Measurements from ENCODE around the gene NBL1. TPM values are rescaled to one million over a fixed set of nuclear protein-coding genes. Genes with fewer than 3 reads are reported as not detected.

NBL1 gene
- total RNA-seq, 1 donor from 2014 or later: 38.1 TPM

DNA sequence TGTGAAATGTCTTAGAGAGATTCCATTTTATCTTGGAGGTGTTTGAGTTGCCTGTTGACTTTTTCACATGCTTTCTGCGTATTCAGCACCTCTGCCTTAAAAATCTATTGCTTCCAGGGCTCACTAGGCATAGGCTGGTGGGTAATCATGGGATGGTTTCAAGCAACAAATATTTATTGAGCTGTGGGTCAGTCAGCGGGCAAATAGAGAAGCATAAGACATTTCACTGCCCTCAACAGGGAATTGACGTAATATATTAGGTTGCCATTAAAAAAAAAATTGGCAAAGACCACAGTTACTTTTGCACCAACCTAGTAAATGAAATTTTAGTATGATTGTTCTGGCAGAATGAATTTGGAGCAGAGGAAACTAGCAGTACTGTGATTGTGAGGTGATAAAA is 44.3 kb upstream of the NBL1 start:
- Mint-ChIP-seq H3K9me3 (ENCODE audit: unreplicated experiment) (no peaks in the 10 kb centered on the region), H3K4me1 (ENCODE audit: unreplicated experiment) (peaks cover 19% of the 10 kb centered on the region), H3K27ac (ENCODE audit: unreplicated experiment) (peak overlapping the region; percentile 55), H3K4me3 (ENCODE audit: unreplicated experiment) (peak overlapping the region; percentile 8), H3K27me3 (ENCODE audit: unreplicated experiment) (peaks cover 13% of the 10 kb centered on the region), H3K36me3 (ENCODE audit: low read depth, unreplicated experiment) (no peaks in the 10 kb centered on the region)
- TF ChIP-seq, protein P1, sequence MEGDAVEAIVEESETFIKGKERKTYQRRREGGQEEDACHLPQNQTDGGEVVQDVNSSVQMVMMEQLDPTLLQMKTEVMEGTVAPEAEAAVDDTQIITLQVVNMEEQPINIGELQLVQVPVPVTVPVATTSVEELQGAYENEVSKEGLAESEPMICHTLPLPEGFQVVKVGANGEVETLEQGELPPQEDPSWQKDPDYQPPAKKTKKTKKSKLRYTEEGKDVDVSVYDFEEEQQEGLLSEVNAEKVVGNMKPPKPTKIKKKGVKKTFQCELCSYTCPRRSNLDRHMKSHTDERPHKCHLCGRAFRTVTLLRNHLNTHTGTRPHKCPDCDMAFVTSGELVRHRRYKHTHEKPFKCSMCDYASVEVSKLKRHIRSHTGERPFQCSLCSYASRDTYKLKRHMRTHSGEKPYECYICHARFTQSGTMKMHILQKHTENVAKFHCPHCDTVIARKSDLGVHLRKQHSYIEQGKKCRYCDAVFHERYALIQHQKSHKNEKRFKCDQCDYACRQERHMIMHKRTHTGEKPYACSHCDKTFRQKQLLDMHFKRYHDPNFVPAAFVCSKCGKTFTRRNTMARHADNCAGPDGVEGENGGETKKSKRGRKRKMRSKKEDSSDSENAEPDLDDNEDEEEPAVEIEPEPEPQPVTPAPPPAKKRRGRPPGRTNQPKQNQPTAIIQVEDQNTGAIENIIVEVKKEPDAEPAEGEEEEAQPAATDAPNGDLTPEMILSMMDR (IDR thresholded peaks at IDR 0.05; ENCODE audit: unreplicated experiment): no peak
- DNase-seq (ENCODE audit: low spot score): no peak

DNA sequence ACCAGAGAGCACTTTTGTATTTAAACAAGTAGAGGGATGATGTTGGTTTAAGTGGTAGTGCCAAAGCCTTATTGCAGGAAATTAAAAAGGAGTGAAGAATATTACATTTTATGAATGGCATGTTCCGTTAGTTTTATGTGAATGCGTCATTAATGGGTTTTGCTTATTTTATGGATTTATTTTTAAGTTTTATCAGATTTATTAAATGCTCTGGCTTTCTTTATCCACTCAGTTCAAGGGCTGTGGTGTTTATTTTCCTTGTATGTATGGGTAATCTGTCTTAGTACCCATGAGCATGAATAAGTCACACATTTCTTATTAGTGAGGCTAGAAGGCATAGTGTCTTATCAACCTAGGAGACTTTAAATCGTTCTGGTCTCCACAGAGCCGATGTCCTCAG is 41.6 kb upstream of the NBL1 start:
- H3K36me3 Mint-ChIP-seq (ENCODE audit: low read depth, unreplicated experiment): no peaks in the 10 kb centered on the region
- no peak overlapping the region for H3K4me3 Mint-ChIP-seq (ENCODE audit: unreplicated experiment)
- peaks cover 2% of the 10 kb centered on the region for H3K27me3 Mint-ChIP-seq (ENCODE audit: unreplicated experiment)
- DNase-seq (ENCODE audit: low spot score): no peak
- no peaks in the 10 kb centered on the region for H3K9me3 Mint-ChIP-seq (ENCODE audit: unreplicated experiment)
- TF ChIP-seq, protein P1 (IDR thresholded peaks at IDR 0.05; ENCODE audit: unreplicated experiment): no peak
- H3K27ac Mint-ChIP-seq (ENCODE audit: unreplicated experiment): no peak overlapping the region
- peaks cover 8% of the 10 kb centered on the region for H3K4me1 Mint-ChIP-seq (ENCODE audit: unreplicated experiment)

DNA sequence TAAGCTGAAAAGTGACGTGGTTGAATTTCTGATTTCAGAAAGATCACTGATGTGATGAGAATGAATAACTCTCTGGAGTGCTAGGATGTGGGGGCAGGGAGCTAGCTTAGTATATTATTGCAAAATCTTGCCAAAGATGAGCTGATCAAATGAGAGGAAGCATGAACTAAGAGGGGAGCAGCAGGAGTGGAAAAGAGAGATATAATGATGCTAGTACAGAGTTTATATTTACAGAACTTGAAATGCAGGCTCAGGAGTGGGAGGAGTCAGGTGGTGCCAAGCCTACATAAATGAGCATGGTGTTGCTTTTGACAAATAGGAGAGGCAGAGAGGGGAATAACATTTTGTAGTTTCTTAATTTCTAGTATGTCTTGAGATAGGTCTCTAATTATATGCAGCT is 38.1 kb upstream of the NBL1 start:
- Mint-ChIP-seq H3K9me3 (ENCODE audit: unreplicated experiment) (no peaks in the 10 kb centered on the region), H3K36me3 (ENCODE audit: low read depth, unreplicated experiment) (no peaks in the 10 kb centered on the region), H3K4me3 (ENCODE audit: unreplicated experiment) (peak overlapping the region; percentile 10), H3K4me1 (ENCODE audit: unreplicated experiment) (peaks cover 2% of the 10 kb centered on the region), H3K27ac (ENCODE audit: unreplicated experiment) (peak overlapping the region; percentile 28), H3K27me3 (ENCODE audit: unreplicated experiment) (peaks cover 2% of the 10 kb centered on the region)
- TF ChIP-seq, protein P1 (IDR thresholded peaks at IDR 0.05; ENCODE audit: unreplicated experiment): no peak
- no peak for DNase-seq (ENCODE audit: low spot score)

DNA sequence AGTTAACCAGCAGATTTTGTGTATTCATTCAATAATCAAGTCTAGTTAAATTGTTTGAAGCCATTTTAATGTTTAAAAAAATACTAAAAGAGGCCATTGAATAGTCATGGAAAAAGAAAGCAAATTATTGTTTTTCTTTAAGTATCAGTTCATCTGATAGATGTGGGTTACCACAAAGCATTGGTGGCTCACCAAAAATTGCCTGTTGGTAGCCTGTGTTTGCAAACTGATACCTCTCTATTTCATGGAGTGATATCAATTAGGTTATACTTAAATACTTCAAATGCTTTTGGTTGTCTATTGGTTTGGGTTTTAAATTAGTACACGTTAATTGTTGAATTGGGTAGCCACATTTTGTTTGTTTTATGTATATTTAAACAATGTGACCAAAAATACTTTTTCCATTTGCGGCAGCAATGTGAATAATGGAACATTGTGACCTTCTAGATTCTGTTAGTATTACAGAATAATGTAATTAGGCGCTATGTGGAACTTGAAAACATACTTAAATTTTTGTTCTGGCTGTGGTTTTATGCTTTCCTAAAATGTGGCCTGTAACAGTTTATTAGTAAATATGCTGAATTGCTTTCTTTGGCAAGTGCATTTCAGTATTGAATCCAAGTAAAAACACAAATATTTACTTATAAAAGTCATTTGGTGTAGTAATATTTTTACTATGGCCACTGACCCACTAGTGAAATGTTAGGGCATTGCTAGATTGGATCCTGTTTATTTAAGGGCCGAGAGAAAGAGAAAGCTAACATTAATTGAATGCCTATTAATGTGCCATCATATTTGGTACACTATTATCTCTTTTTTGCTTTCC is 37.1 kb upstream of the NBL1 start:
- H3K27me3 Mint-ChIP-seq (ENCODE audit: unreplicated experiment): peaks cover 2% of the 10 kb centered on the region
- no peaks in the 10 kb centered on the region for H3K36me3 Mint-ChIP-seq (ENCODE audit: low read depth, unreplicated experiment)
- no peak for DNase-seq (ENCODE audit: low spot score)
- H3K27ac Mint-ChIP-seq (ENCODE audit: unreplicated experiment): no peak overlapping the region
- TF ChIP-seq, protein P1 (IDR thresholded peaks at IDR 0.05; ENCODE audit: unreplicated experiment): no peak
- H3K4me3 Mint-ChIP-seq (ENCODE audit: unreplicated experiment): no peak overlapping the region
- no peaks in the 10 kb centered on the region for H3K9me3 Mint-ChIP-seq (ENCODE audit: unreplicated experiment)
- H3K4me1 Mint-ChIP-seq (ENCODE audit: unreplicated experiment): peaks cover 2% of the 10 kb centered on the region

DNA sequence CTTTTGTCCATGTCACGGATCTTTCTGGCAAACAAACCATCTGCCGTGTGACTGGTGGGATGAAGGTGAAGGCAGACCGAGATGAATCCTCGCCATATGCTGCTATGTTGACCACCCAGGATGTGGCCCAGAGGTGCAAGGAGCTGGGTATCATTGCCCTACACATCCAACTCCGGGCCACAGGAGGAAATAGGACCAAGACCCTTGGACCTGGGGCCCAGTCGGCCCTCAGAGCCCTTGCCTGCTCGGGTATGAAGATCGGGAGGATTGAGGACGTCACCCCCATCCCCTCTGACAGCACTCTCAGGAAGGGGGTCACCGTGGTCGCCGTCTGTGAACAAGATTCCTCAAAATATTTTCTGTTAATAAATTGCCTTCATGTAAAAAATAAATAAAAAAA is 35.9 kb upstream of the NBL1 start:
- Mint-ChIP-seq H3K27me3 (ENCODE audit: unreplicated experiment) (peaks cover 2% of the 10 kb centered on the region), H3K27ac (ENCODE audit: unreplicated experiment) (no peak overlapping the region), H3K36me3 (ENCODE audit: low read depth, unreplicated experiment) (no peaks in the 10 kb centered on the region), H3K4me1 (ENCODE audit: unreplicated experiment) (peaks cover 8% of the 10 kb centered on the region), H3K4me3 (ENCODE audit: unreplicated experiment) (no peak overlapping the region), H3K9me3 (ENCODE audit: unreplicated experiment) (no peaks in the 10 kb centered on the region)
- TF ChIP-seq, protein P1 (IDR thresholded peaks at IDR 0.05; ENCODE audit: unreplicated experiment): no peak
- DNase-seq (ENCODE audit: low spot score): no peak

Data from endothelial cell (in vitro differentiated cells).